HT-29 (cell line): ENCODE measurements around the gene IMMP2L. TPM values are rescaled to one million over a fixed set of nuclear protein-coding genes. Genes with fewer than 3 reads are reported as not detected.
A peak's percentile ranks its signal among the peaks of the same experiment; 100 is the strongest.

ENCODE experiments used
- DNase-seq: peaks from one replicate; pipeline ENCODE4 v3.0.0-alpha.2; 2015; ENCODE audit warnings: low spot score
- total RNA-seq: library from RNA; depleted of rRNA; stranded (reverse); fragments of >200 nt; shearing (Covaris generic); gene quantifications from 2 replicates; pipeline ENCODE4 v1.2.3, GENCODE V29; 2014

The IMMP2L gene
- total RNA-seq, 1 experiment from 2014 or later: 8.2 TPM

DNA sequence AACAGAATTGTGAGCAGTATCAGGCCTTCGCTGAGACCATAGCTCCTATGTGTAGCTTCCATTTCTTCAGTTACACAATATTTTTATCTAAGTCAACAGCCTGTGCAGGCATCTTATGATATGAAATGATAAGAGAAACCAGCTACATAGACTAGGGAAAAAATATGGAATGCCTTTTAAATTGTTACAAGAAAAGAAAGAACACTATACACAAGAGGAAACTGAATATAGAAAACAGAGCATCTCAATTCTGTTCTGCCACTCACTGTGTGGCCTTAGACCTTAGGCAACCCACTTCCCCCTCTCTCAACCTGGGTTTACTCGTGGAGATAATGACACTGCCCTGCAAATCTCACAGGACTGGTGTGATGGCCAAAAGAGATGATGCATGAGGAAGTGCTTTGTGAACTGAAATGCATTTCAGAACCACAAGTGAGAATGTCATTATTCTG lies 338.5 kb downstream of the IMMP2L start:
- DNase-seq: no peak

DNA sequence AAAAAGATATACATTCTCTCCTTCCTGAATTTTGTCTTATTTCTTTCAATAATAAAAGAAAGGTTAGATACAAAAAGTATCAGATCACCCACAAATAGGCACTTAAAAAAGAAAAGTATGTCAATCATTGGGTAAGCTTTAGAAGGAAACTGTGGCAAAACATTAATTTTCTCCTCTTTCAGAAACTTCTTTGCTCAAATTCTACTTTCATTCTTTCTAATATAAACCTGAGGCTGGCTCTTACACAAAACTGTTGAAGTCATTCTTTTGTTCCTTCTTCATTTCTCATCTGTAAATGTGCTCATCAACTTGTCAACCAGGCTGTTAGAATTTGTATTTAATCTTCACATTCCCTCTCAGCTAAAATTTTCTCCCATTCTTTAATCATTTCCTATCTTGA lies 346.7 kb downstream of the IMMP2L start:
- DNase-seq: no peak

DNA sequence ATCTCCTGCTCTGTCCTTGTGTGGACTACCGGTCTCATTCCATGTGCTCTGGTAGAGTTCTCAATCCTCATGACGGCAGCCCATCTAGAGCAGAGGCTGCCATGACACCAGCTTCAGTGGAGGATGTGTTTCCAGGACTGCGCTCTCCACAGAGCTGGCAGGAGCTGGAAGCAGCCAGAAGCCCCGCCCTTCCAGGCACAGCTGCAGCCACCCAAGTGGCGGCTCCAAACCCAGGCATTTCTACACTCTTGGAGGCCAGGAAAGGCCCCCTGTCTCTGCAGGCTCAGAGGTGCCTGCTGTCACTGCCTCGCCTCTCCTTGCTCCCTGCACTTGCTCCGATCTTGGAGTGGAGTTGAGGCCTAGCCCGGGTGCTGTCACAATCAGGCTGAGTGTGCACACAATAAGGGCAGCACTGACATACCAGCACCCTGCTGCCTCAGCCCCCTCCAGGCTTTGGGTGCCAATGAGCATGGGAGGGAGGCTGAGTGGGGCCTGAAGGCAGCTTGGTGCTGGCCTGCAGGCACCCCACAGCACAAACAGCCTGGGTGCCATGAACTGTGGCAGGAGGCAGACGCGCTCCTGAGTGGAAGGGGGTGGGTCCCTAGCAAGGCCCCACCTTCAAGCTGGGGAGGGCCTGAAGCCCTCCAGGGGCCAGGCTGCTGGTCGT lies 349.3 kb downstream of the IMMP2L start:
- DNase-seq: no peak

- DNase-seq: no peak
These were observed 351.3 kb downstream of the IMMP2L start for GRCh38 chr7:111210996-111211395.

GRCh38 chr7:111210043-111210442 lies 352.2 kb downstream of the IMMP2L start:
- no peak for DNase-seq

DNA sequence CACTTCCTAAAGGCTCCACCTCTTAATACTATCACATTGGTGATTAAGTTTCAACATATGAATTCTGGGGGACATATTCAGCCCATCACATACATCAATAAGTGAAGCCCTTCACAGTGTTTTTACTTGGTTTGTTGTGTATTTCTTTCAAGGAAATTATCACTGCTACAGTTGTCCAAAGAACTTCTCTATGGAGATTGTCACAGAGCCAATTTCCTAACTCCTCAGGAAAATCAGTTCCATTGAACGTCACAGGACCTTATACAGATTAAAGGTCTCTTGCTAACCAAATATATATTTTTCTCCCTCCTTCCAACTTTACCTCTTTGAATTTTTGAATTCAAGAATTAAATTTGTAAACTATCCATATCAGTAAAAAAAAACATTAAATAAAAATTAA lies 357.0 kb downstream of the IMMP2L start:
- DNase-seq: no peak

DNA sequence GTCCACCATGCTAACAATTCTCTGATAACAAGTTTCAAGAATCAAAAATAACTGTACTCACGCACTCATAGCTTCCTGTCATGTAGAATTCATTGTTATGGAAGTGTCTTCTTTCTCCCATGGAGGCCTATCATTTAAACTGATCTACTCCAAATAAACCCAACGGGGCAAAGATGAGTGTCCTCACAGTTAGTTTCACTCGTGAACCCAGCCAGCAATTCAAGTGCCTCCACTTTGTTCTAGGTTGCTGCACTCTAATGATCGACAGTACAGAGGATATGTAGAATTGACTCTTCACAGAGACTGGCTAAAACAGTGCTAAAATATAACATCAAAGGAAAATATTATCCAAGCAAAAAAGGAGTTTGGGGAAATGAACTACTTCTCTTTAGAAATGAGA lies 360.0 kb downstream of the IMMP2L start:
- DNase-seq: no peak

- DNase-seq: peak; percentile 74
These were observed 362.6 kb downstream of the IMMP2L start for GRCh38 chr7:111199643-111200042.

DNA sequence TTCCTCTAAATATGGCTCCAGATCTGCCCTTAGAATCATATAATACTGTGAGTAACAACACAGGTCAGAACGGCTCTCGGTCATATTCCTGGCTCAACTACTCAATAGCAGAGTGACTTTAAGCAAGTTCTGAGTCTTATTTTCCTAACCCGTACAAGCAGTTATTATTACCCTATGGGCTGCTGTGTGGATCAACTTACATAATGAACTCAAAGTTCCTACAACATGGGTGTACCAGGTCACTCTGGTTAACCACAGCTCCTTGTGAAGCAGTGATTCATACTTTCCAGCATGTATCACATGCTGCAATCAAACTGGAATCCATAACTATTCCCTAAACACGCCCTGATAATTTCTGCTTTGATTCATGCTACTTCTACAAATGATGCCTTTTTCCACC lies 364.0 kb downstream of the IMMP2L start:
- DNase-seq: peak; percentile 78

- DNase-seq: no peak
These were observed 365.6 kb downstream of the IMMP2L start for GRCh38 chr7:111196655-111197054.

DNA sequence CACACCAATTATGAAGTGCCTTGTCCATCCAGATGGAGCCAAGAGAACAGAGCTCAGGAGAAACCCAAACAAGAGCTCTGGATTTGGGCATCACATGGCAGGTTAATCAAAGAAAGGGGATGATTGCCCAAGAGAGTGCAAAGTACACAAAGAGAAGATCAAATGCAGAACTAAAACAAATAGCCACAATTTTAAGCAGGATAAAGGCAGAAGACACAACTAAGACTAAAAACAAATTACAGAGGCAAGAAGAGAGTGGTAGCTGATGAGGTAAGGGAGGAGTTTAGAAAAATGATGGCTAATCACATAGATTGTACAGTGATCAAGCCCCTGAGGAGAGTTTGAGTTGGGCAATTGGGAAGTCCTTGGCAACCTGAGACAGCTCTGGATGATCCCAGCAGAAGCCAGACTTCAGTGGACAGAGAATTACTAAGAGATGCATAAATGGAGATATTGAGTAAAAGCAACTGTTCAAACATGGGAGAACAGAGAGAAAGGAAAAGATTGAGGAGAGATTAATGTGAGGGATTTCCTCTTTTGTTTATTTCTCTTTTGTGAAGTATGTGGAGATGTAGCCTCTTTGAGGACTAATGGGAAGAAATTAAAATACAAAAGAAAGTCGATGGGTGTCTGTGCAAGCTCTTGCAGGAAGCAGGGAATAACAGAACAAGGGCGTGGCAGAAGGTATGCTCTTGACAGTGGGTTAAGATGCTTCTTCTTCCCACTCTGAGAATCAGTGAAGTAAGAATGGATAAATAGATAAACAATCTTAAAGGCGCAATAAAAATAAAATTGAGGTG lies 369.5 kb downstream of the IMMP2L start:
- DNase-seq: no peak

DNA sequence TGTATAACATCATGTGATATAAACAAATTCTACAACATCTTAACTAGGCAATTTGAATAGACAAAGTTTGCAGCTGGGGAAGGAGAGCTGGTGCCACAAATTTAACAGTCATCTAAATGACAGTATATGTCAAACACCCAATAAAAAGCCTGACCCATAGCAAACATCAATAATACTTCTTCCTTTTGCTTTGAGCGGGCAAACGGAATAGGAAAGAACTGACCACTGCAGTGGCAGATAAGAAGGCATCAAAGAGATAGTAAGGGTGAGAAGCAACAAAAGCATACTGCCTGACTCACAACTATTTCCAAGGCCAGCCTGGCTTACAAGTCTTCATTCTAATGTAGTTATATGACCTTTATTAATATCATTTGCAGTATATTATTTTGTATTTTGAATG lies 371.5 kb downstream of the IMMP2L start:
- no peak for DNase-seq

DNA sequence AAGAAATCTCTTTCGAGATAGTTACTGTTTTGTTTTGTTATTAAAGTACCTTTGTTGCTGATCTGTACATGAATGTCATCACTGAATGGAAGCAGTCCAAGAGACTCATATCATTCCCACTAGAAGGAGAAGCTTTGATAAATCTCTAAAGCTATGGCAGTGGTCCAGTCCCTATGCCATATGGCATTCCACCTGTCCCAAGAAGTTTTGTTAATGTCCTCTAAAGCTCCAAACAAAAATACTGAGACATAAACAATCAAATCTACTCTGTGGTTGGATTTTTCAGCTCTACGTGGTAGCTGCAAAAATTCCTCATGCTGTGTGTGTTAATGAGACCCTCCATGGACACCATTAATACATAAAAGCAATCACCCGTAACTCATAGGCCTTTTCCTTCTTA lies 377.3 kb downstream of the IMMP2L start:
- DNase-seq: no peak

GRCh38 chr7:111183321-111183720 lies 379.0 kb downstream of the IMMP2L start:
- no peak for DNase-seq

DNA sequence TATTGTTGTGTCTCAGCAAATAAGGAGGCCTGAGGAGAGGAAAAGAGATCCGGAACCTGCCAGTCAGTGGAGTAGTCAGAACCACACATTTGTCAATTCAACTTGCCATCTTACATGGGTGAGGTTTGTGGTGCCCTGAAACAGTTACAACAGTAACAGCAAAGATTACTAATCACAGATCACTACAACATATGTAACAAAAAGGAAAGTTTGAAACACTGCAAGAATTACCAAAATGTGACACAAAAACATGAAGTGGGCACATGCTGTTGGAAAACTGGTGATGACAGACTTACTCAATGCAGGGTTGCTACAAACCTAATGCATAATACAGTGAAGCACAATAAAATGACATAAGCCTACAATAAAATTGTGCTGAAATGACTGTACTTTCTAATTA lies 382.0 kb downstream of the IMMP2L start:
- DNase-seq: no peak

DNA sequence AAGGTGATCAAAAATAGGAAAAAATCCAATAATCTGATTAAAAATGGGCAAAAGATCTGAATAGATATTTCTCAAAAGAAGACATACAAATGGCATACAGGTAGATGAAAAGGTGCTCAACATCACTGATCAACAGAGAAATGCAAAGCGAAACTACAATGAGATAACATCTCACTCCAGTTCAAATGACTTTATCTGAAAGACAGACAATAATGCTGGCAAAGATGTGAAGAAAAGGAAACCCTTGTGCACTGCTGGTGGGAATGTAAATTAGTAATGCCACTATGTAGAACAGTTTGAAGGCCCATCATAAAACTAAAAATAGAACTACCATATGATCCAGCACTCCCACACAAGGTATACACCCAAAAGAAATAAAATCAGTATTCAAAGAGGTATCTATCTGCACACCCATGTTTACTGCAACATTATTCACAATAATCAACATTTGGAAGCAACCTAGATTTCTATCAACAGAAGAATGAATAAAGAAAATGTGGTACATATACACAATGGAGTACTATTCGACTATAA lies 386.3 kb downstream of the IMMP2L start:
- DNase-seq: no peak

GRCh38 chr7:111174510-111174909 lies 387.8 kb downstream of the IMMP2L start:
- DNase-seq: no peak

GRCh38 chr7:111173990-111174389 lies 388.3 kb downstream of the IMMP2L start:
- DNase-seq: no peak

GRCh38 chr7:111173528-111173927 lies 388.8 kb downstream of the IMMP2L start:
- no peak for DNase-seq

GRCh38 chr7:111172564-111173257 lies 389.6 kb downstream of the IMMP2L start:
- no peak for DNase-seq

DNA sequence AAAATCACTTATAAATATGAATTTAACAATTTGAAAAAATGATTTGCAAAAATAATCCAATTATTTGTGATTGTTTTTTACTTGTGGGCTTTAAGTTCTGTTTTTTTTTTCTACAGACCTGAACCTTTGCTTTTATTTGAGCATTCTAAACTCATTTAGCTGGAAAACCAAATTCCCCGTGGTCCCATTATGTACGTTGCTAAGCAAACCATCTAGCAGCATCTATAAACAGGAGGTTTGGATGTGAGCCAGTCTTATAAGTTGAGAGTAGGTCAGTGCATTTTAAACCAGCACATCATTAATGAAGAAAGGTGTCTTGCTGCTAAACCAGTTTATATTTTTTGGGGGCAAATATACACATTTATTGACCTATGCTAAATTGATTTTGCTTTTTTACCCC lies 394.1 kb downstream of the IMMP2L start:
- peak; percentile 39 for DNase-seq

- no peak for DNase-seq
These were observed 397.9 kb downstream of the IMMP2L start for GRCh38 chr7:111164442-111164841.
